Measurements from ENCODE around the gene ABCC5. TPM values are rescaled to one million over a fixed set of nuclear protein-coding genes. Genes with fewer than 3 reads are reported as not detected.

Gene ABCC5
- total RNA-seq, 1 experiment from 2014 or later: 35.1 TPM

DNA sequence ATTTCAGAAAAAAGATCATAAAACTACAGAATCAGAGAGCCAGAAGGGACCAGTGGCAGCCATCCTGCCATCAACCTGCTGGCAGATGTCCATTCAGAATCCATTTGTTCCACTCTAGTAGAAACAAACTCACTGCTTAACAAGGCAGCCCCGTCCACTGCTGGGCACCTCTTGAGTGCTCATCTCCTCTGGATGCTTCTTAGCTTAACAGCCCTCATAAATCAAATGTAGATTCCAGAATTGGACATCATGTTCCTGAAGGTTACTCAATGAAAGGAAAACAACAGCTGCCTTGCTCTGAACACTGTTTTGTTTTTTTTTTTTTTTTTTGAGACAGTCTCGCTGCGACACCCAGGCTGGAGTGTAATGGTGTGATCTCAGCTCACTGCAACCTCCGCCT lies 37.3 kb downstream of the ABCC5 start:
- Histone ChIP-seq H3K4me3 (ENCODE audit: low read depth in 2 of 2, low read length in 2 of 2) (no peak overlapping the region), H3K9me3 (ENCODE audit: control insufficient read depth, insufficient read depth, low read depth, low read length) (no peaks in the 10 kb centered on the region), H3K4me1 (ENCODE audit: control insufficient read depth, insufficient read depth, low read length) (no peaks in the 10 kb centered on the region), H3K36me3 (ENCODE audit: control insufficient read depth, insufficient read depth, low read length) (0 out of 2 replicates have a peak, but pooled peaks cover 7% of the 10 kb centered on the region), H3K27ac (ENCODE audit: low read length) (no peak overlapping the region), H3K27me3 (ENCODE audit: control insufficient read depth, insufficient read depth, low read length) (no peaks in the 10 kb centered on the region)
- DNase-seq (ENCODE audit: low read depth, low spot score) (no peak), ATAC-seq (no peak)
- POLR2A ChIA-PET: no interaction called here
- CTCF ChIA-PET: no interaction called here
- in situ Hi-C loops (cut with HindIII; ENCODE audit: low pct_unique_long_range_greater_than_20kb, low sequenced_read_pairs): no loop called here
- TF ChIP-seq POLR2AphosphoS5 (IDR thresholded peaks at IDR 0.05; ENCODE audit: low read depth, low read length): no peak
- no peak for TF ChIP-seq SIN3A (IDR thresholded peaks at IDR 0.05; ENCODE audit: borderline replicate concordance, insufficient read depth, low read depth, low read length)
- TF ChIP-seq TCF7L2 (IDR thresholded peaks at IDR 0.05; ENCODE audit: low read depth, low read length): no peak
- TF ChIP-seq, protein P1, sequence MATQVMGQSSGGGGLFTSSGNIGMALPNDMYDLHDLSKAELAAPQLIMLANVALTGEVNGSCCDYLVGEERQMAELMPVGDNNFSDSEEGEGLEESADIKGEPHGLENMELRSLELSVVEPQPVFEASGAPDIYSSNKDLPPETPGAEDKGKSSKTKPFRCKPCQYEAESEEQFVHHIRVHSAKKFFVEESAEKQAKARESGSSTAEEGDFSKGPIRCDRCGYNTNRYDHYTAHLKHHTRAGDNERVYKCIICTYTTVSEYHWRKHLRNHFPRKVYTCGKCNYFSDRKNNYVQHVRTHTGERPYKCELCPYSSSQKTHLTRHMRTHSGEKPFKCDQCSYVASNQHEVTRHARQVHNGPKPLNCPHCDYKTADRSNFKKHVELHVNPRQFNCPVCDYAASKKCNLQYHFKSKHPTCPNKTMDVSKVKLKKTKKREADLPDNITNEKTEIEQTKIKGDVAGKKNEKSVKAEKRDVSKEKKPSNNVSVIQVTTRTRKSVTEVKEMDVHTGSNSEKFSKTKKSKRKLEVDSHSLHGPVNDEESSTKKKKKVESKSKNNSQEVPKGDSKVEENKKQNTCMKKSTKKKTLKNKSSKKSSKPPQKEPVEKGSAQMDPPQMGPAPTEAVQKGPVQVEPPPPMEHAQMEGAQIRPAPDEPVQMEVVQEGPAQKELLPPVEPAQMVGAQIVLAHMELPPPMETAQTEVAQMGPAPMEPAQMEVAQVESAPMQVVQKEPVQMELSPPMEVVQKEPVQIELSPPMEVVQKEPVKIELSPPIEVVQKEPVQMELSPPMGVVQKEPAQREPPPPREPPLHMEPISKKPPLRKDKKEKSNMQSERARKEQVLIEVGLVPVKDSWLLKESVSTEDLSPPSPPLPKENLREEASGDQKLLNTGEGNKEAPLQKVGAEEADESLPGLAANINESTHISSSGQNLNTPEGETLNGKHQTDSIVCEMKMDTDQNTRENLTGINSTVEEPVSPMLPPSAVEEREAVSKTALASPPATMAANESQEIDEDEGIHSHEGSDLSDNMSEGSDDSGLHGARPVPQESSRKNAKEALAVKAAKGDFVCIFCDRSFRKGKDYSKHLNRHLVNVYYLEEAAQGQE (IDR thresholded peaks at IDR 0.05; ENCODE audit: insufficient read depth in 1 of 2, low read depth in 2 of 2, low read length in 1 of 2): no peak
- TF ChIP-seq, protein P2, sequence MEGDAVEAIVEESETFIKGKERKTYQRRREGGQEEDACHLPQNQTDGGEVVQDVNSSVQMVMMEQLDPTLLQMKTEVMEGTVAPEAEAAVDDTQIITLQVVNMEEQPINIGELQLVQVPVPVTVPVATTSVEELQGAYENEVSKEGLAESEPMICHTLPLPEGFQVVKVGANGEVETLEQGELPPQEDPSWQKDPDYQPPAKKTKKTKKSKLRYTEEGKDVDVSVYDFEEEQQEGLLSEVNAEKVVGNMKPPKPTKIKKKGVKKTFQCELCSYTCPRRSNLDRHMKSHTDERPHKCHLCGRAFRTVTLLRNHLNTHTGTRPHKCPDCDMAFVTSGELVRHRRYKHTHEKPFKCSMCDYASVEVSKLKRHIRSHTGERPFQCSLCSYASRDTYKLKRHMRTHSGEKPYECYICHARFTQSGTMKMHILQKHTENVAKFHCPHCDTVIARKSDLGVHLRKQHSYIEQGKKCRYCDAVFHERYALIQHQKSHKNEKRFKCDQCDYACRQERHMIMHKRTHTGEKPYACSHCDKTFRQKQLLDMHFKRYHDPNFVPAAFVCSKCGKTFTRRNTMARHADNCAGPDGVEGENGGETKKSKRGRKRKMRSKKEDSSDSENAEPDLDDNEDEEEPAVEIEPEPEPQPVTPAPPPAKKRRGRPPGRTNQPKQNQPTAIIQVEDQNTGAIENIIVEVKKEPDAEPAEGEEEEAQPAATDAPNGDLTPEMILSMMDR (IDR thresholded peaks at IDR 0.05): no peak
- BruUV-seq (replicated peaks): no TSS peak
- intact Hi-C loops (cut with micrococcal nuclease; ENCODE audit: unreplicated experiment): no loop called here

DNA sequence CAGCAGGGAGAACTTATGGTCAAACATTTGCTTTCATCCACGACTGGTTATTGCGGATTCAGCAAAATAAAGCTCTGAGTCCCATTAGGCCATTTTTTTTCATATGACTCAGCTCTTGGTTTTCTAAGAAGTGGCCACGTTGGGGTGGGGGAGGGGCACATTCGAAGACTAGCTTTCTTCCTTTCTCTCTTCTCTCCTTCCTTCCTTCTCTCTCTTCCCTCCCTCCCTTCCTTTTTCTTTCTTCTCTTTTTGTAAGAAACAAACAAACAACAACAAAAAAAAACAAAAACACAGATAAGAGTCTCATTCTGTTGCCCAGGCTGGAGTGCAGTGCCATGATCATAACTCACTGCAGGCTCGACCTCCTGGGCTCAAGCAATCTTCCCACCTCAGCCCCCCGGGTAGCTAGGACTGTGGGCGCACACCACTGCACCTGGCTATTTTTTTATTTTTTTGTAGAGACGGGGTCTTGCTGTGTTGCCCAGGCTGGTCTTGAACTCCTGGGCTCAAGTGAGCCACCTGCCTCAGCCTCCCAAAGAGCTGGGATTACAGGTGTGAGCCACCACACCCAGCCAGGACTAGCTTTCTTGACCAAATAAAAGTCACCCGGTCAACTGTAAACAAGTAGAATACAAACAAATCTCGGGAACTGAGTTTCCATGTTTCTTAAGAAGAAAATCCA lies 41.6 kb downstream of the ABCC5 start:
- no peaks in the 10 kb centered on the region for H3K36me3 ChIP-seq (ENCODE audit: control insufficient read depth, insufficient read depth, low read length)
- ATAC-seq: no peak
- H3K27ac ChIP-seq (ENCODE audit: low read length): no peak overlapping the region
- ChIA-PET POLR2A (no interaction called here), CTCF (no interaction called here)
- no TSS peak for BruUV-seq (replicated peaks)
- in situ Hi-C loops (cut with HindIII; ENCODE audit: low pct_unique_long_range_greater_than_20kb, low sequenced_read_pairs) (no loop called here), intact Hi-C loops (cut with micrococcal nuclease; ENCODE audit: unreplicated experiment) (no loop called here)
- no peak for DNase-seq (ENCODE audit: low read depth, low spot score)
- TF ChIP-seq TCF7L2 (IDR thresholded peaks at IDR 0.05; ENCODE audit: low read depth, low read length) (no peak), POLR2AphosphoS5 (IDR thresholded peaks at IDR 0.05; ENCODE audit: low read depth, low read length) (no peak), SIN3A (IDR thresholded peaks at IDR 0.05; ENCODE audit: borderline replicate concordance, insufficient read depth, low read depth, low read length) (no peak)
- TF ChIP-seq, protein P1 (IDR thresholded peaks at IDR 0.05; ENCODE audit: insufficient read depth in 1 of 2, low read depth in 2 of 2, low read length in 1 of 2): no peak
- TF ChIP-seq, protein P2 (IDR thresholded peaks at IDR 0.05): no peak
- no peaks in the 10 kb centered on the region for H3K4me1 ChIP-seq (ENCODE audit: control insufficient read depth, insufficient read depth, low read length)
- H3K4me3 ChIP-seq (ENCODE audit: low read depth in 2 of 2, low read length in 2 of 2): no peak overlapping the region
- no peaks in the 10 kb centered on the region for H3K9me3 ChIP-seq (ENCODE audit: control insufficient read depth, insufficient read depth, low read depth, low read length)
- H3K27me3 ChIP-seq (ENCODE audit: control insufficient read depth, insufficient read depth, low read length): no peaks in the 10 kb centered on the region
